ENCODE results near the gene RAB6A.

DNA sequence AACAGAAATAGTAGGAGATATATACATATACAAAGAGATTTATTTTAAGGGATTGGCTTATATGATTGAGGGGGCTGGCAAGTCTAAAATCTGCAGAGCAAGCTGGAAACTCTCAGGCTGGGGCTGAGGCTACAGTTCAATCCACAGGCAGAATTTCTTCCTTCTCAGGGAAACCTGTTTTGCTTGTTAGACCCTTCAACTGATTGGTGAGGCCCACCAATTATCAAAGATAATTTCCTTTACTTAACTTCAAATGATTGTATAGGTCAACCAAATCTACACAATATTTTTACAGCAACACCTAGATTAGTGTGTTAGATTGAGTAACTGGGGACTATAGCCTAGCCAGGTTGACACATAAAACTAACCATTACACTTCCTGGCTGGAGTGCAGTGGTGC lies 119.2 kb downstream of the RAB6A start:
- TF ChIP-seq SREBF2 (IDR thresholded peaks at IDR 0.05) (no peak), POLR2A (IDR thresholded peaks at IDR 0.05; ENCODE audit: low read length) (no peak), TFCP2L1 (CRISPR knock-in tag; IDR thresholded peaks at IDR 0.05) (no peak)
- TF ChIP-seq, protein P1, sequence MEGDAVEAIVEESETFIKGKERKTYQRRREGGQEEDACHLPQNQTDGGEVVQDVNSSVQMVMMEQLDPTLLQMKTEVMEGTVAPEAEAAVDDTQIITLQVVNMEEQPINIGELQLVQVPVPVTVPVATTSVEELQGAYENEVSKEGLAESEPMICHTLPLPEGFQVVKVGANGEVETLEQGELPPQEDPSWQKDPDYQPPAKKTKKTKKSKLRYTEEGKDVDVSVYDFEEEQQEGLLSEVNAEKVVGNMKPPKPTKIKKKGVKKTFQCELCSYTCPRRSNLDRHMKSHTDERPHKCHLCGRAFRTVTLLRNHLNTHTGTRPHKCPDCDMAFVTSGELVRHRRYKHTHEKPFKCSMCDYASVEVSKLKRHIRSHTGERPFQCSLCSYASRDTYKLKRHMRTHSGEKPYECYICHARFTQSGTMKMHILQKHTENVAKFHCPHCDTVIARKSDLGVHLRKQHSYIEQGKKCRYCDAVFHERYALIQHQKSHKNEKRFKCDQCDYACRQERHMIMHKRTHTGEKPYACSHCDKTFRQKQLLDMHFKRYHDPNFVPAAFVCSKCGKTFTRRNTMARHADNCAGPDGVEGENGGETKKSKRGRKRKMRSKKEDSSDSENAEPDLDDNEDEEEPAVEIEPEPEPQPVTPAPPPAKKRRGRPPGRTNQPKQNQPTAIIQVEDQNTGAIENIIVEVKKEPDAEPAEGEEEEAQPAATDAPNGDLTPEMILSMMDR (IDR thresholded peaks at IDR 0.05), result no peak
- TF ChIP-seq, protein P2, sequence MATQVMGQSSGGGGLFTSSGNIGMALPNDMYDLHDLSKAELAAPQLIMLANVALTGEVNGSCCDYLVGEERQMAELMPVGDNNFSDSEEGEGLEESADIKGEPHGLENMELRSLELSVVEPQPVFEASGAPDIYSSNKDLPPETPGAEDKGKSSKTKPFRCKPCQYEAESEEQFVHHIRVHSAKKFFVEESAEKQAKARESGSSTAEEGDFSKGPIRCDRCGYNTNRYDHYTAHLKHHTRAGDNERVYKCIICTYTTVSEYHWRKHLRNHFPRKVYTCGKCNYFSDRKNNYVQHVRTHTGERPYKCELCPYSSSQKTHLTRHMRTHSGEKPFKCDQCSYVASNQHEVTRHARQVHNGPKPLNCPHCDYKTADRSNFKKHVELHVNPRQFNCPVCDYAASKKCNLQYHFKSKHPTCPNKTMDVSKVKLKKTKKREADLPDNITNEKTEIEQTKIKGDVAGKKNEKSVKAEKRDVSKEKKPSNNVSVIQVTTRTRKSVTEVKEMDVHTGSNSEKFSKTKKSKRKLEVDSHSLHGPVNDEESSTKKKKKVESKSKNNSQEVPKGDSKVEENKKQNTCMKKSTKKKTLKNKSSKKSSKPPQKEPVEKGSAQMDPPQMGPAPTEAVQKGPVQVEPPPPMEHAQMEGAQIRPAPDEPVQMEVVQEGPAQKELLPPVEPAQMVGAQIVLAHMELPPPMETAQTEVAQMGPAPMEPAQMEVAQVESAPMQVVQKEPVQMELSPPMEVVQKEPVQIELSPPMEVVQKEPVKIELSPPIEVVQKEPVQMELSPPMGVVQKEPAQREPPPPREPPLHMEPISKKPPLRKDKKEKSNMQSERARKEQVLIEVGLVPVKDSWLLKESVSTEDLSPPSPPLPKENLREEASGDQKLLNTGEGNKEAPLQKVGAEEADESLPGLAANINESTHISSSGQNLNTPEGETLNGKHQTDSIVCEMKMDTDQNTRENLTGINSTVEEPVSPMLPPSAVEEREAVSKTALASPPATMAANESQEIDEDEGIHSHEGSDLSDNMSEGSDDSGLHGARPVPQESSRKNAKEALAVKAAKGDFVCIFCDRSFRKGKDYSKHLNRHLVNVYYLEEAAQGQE (IDR thresholded peaks at IDR 0.05), result no peak
